GM19372 (cell line): ENCODE data around the gene ORC5.
"Not testable (repeated sequence)": the region's sequence is repeated elsewhere in the genome, so short reads cannot be mapped to it uniquely, and the experiment has no call there.

Source experiments
- ATAC-seq: cut with Tn5 transposase; IDR thresholded peaks from one replicate; pipeline ENCODE4 v1.9.1; 2021; ENCODE audit warnings: mild to moderate bottlenecking, low read depth, moderate library complexity; ENCODE audit not compliant: unreplicated experiment

The ORC5 gene

DNA sequence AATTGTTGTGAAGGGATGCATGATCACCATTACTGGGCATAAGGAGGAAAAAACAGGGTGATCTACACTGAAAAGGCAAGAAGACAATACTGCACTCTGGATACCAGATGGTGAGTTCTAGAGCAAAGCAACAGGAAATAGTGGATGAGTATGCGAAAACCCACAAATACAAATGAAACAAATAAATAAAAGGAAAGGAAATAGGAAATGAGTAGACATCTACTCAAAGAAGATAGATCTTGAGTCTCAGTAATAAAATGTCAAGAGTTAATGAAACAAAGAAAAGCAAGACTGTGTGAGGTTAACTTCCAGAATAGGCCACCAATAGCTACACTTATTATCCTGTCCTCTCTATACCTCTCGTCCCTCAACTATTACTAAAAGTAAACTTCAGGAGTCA is 11.7 kb downstream of the ORC5 start:
- ATAC-seq = no peak

DNA sequence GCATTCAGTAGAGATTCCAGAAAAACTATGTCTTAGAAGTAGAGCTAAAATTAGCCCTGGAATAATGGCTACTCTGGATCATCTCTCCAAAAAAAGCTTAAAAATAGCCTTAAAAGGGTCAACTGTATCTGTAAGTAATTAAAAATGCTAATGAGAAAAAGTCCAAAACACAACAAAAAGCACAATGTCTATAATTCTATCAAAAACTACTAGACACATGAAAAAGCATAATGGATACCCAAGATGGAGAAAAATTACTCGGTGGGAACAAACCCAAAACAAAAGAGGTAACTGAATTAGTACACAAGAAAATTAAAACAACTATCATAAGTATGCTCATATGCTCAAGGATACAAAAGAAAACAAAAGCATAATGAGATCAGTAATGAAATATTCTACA is 15.4 kb downstream of the ORC5 start:
- no peak for ATAC-seq

DNA sequence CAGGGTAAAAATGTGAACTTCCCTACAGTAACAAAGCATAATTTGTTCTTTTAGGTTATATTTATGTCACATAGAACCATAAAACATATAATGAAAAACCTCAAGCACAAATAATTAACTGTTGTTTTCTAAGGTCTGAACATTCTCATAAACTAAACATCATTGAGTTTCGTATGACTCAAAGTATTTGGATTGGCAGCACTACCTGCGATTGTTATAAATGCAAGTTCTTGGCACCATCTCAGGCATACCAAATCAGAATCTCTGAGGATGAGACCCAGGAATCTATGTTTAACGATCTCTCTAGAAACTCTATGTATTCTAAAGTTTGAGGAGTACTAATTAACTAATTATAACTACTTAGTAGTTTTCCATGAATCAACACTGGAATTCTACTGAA is 22.5 kb downstream of the ORC5 start:
- no peak for ATAC-seq

DNA sequence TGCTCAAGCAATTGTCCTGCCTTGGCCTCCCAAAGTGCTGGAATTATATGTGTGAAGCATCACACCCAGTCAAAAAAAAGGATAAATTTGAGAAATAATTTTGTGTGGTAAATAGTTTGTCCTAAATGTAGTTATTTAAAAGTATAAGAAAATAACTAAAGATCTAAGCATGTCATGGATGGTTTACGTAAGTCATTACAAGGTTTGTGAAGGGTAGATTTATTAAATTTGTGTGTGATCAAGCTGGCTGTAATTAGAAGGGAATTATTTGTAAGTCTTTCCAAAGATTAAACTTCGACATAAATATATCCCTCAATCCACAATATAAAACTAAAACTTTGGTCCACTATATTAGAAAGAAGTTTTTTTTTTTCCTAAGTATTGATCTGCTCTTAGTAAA is 28.6 kb downstream of the ORC5 start:
- no peak for ATAC-seq

DNA sequence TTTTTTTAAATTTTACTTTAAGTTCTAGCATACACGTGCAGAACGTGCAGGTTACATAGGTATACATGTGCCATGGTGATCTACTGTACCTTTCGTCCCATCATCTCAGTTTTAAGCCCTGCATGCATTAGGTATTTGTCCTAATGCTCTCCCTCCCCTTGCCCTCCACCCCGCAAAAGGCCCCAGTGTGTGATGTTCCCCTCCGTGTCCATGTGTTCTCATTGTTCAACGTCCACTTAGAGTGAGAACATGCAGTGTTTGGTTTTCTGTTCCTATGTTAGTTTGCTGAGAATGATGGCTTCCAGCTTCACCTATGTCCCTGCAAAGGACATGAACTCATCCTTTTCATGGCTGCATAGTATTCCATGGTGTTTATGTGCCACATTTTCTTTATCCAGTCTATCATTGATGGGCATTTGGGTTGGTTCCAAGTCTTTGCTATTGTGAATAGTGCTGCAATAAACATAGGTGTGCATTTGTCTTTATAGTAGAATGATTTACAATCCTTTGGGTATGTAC is 30.2 kb downstream of the ORC5 start:
- ATAC-seq = not testable (repeated sequence)

DNA sequence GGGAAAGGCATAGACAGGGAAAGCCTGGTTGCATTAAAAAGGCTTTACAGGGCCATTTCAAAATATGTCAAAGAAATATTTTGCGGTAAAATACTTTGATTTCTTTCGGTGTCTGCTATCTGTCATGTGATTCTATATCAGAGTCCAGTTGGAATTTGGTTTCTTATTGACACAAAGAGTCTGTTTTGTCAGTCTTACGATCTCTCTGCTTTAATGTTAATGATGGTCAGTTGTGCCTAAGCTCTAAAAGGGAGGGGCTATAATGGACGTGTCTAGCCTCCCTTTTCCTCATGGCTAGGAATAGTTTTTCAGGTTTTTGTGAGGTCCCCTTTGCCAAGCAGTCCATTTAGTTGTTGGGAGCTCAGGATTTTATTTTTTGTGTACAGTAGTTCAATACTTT is 31.5 kb downstream of the ORC5 start:
- no peak for ATAC-seq

DNA sequence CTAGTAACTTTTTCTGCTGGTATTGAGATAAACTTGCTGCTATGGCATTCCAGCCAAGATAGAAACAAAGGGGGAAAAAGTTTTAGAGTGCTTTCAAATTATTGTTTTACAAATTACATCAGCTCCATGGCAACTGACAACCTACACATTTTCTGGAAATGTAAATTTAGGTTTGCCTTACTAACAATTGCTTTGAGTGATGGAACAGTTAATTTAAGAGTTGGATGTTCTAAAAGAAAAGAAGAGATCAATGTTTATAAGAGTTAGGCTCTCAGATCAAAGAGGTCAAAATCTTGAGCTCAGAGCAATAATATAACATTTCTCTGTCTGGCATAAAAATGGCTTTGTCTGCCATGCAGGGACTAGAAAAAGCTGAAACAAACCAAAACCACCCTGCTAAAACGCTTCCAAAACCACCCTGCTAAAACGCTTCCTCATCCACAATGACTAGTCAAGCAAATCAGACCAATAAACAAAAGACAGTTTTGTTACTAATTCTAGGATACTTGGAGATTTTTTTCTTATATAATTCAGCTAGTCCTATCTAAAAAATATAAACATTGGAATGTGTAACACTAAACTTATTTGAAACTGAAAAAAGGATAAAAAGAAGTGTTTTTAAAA is 32.3 kb downstream of the ORC5 start:
- no peak for ATAC-seq

DNA sequence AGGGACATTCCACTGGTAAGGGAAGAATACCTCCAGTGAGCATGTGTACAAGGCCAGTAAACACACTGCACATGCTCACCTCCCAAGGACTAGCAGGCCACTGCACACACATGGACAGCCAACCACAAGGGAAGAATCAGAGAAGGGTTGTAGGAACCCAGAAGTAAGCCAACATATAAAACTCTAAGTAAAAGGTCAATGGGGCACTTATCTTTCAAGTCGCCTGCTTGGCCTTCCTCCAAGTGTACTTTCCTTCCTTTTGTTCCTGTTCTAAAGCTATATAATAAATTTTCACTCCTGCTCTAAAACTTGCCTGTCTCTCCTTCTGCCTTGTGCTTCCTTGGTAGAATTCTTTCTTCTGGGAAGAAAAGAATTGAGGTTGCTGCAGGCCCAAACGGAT is 33.0 kb downstream of the ORC5 start:
- ATAC-seq = no peak

DNA sequence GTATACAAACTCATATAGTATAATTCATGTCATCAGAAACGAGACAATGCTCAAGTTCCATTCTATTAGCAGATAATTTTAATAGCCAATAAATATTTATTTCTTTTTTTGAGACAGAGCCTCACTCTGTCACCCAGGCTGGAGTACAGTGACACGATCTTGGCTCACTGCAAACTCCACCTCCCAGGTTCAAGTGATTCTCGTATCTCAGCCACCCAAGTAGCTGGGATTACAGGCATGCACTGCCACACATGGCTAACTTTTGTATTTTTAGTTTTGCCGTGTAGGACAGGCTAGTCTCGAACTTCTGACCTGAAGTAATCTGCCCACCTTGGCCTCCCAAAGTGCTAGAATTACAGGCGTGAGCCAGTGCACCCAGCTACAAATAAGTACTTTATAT is 45.7 kb downstream of the ORC5 start:
- ATAC-seq = no peak

DNA sequence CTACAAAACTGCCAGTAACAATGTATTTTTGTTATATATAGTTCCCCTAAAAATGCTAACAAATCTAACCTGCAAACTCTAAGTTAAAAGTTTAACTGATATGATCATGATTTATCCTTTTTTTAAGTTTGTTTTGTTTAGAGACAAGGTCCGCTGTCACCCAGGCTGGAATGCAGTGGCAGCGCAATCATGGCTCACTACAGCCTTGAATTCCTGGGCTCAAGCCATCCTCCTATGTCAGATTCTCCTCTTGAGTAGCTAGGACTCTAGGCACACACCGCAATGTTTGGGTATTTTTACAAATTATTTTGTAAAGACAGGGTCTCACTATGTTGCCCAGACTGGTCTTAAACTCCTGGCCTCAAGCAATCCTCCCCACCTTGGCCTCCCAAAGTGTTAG is 46.6 kb downstream of the ORC5 start:
- no peak for ATAC-seq

DNA sequence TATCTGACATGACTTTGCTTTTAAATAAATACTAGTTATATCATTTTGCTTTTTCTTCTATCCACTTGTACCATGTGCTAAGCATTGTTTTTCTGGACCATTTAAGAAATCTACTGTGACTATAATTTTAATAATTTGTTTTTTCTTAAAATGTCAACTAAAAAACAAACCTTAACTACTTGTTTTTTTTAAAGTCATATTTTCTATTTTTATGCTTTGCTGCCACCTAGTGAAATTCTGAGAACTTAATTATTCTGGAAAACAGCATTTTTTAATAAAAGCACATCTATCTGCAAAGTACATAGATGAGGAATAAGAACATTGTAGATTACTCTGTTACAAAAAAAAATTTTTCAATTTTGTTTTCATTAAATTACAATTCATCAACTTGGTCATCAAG is 47.4 kb downstream of the ORC5 start:
- ATAC-seq = no peak

DNA sequence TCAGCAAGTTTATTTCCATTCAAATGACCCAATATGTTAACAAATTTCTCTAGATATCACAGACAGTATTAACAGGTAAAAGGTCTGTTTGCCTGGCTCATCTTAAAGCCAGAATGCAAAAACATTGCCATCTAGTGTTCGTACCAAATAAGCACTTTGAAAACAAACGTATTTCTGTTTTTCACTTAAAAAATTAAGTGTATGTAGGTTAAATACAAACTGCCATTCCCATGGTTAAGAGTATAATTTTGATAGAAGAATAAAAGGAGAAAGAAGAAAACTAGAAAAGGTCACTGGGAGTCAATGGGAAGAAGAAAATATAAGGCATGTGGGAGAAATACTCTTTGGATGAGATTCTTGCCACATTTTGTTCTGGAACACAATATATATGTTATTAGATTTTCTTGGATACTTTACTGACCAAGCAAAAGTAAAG is 51.0 kb downstream of the ORC5 start:
- no peak for ATAC-seq

DNA sequence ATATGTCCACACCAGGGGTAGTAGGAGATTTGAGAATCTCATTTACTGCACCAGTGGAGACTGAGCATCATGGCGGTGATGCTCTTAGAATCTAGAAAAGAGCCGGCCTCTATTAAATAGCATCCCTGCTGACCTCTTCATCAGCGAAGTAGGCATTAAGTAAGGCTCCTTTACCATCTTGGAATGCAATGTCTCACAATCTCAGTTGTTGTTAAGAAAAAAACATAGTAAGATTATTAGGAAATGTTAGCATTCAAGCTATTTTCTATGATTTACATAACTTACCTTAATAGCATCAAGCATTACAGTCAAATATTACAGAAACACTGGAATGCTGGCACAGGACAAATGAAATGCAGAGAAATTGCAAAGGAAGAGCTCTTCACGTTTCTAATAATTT is 54.5 kb downstream of the ORC5 start:
- no peak for ATAC-seq

DNA sequence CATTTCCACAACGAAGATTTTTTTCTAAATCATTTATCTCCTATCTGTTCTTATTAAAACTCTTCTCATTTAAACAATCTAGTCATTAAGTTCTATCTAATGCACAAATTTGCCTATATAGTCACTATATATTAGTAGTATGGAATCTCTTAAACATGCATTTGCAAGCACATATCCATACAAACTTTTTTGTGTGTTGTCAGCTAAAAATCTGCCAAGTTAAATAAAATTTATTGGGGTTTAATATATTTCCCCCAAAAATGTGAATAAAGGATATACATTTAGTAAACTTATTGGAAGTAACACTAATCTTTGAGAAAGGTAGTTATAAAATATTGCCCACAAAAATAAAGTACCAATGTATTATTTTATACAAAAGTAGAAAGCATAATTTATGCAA is 55.3 kb downstream of the ORC5 start:
- ATAC-seq = no peak

DNA sequence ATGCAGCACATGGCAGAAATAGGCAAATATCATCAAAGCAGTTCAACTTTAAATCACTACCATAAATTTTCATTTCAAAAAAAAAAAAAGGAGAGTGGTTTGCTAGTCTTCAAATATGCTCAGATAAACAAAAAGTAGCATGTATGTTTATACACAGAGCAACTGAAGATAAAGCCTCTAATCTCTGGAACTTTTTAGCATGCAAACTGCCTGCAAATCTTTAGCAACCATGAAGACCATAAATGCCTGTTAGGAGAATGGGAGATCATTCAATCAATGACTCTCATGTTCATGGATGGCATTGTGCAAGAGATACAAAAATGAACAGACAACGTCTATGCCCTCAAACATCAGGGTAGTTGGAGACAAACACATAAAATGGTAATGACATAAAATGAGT is 57.3 kb downstream of the ORC5 start:
- no peak for ATAC-seq

DNA sequence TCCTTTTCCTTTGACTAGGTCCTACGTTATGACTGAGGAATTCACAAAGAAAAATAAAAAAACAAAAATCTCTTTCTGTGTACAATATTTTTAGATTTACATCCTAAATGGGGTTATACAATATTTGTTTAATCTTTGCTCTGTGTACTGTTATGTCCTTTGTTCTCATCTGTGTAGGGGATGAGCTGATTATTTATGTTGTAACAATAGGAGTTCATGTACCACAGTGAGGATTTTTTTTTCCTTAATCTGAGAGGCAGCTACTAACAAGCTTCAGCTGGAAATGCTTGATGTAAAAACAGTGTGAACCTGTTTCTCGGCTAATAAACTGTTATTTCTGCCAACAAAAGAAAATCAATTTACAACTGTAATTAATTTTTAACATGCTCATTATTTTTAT is 58.0 kb downstream of the ORC5 start:
- ATAC-seq = no peak

DNA sequence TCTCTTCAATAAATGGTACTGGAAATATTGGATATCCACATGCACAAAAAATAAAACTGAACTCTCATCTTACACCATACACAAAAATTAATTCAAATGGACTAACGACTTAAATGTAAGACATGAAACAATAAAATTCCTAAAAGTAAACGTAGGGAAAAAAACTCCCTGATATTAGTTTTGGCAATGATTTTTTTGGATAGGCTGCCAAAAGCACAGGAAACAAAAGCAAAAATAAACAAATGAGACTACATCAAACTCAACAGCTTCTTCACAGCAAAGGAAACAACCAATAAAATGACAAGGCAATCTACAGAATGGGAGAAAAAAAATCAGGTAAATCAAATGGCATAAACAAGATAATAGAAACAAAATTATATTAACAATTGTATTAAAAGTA is 65.7 kb downstream of the ORC5 start:
- no peak for ATAC-seq

DNA sequence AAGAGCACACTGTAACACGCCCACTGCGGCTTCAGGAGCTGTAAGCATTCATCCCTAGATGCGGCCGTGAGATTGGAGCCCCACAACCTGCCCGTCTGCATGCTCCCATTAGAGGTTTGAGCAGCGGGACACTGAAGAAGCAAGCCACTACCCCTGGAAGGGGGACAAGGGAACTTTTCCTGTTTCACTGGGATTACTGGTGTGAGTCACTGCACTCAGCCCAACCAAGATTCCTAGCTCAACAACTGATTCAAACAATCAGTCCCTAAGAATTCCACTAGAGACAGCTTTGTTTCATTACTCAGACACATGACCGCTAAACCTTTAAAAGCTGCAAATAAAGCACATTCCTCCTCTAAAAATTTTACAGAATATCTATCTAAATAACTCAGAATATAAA is 69.8 kb downstream of the ORC5 start:
- no peak for ATAC-seq

DNA sequence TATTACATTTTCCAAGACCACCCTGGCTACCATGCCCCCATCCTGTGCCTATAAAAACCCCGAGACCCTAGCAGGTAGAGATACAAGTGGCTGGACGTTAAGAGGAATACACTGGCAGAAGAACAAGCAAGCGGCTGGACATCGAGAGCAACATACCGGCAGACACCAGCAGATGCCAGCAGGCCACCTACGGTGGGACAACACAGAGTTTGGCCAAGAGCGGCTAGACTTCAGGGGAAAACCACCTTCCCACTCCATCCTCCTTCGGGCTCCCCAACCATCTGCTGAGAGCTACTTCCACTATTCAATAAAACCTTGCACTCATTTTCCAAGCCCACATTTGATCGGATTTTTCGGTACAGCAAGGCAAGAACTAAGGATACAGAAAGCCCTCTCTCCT is 70.3 kb downstream of the ORC5 start:
- no peak for ATAC-seq

DNA sequence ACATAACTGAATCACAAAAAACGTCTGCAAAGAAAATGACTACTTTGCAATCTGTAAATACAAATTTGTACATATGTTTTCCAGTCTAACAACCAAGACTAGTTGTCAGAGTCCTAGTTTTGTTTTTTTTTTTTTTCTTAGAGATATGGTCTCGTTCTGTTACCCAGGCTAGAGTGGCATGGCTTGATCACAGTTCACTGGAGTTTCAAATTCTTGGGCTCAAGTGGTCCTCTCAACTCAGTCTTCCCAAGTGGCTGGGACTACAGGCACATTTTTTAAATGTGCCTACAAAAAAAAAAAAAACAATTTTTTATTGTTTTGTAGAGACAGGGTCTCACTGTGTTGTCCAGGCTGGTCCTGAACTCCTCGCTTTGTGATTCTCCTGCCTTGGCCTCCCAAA is 70.8 kb downstream of the ORC5 start:
- no peak for ATAC-seq

DNA sequence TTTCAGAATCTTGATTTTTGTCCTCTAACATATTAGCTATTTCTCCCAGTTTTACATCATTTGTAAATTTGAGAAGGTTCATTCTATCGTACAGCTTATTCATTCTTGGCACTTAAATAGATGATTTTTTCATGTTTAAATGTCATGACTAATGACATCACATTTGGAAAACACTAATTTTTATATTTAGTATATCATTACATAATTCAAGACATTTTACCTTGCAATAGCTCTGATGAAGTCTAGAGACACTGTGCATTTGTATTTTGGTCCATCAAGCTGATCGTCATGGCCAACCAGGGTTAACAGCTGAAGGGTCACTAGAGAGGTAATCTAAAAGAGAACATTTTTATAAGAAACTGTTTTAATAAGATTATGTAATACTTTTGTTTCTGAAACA is 71.3 kb downstream of the ORC5 start:
- ATAC-seq = no peak

DNA sequence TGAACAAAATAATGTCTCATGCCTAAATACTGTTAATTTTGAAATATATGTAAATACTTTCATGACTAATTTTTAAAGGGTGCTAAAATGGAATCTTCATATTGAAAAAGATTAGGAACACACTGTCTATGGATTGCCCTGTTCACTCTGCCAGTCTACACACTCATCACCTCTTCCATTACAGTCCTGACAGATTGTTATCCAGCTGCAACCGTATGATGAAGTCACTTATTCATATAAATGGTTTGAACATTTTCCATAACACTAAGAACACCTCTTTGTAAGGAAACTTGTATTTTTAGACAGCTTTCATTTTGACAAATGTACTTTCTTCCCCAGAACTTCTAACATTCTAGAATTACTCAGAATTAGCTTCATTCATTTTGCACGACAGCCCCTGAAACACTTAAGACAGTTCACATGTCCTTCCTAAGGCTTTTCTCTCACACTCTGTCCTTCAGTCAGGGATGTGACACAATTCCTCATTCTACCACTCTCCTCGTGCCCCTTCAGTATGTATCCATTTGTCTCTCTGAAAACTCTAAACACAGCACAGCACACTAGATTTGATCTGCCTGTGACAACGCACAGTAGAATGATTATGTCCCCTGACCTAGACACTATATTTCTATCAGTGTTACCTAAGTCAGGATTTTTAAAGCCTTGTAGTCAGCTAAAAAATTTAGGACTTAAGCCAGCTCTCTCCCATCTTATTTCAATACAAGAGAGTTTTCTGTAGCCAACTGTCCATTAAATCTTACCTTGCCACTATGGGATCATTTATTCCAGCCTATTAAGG is 71.9 kb downstream of the ORC5 start:
- no peak for ATAC-seq
